Measurements from ENCODE around the gene DZIP1L. TPM values are rescaled to one million over a fixed set of nuclear protein-coding genes. Genes with fewer than 3 reads are reported as not detected.
"Not testable (repeated sequence)": the region's sequence is repeated elsewhere in the genome, so short reads cannot be mapped to it uniquely, and the experiment has no call there.

DZIP1L gene
- total and polyA plus RNA-seq, 2 experiments from 2014 or later = 10.6 to 19.5 TPM

DNA sequence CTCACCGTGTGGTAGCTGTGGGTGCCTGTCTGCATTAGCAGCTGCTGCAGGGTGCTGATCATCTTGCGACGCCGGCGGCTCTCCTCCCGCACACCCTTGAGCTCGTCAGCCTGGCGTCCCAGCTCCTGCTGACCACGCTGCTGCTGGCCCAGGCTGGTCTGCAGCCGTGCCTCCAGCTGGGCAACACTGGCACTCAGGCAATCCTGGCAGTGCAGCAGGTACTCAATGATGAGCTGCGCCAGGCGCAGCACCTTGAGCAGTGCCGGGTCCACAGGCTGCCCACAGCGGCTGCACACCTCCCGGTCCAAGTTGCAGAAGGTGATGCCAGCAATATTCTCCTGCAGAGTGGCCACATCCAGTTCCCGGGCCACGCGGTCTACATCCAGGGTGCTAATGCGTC is 11.9 kb downstream of the DZIP1L start (continued):
- TF ChIP-seq CREB1 (CRISPR knock-in tag; IDR thresholded peaks at IDR 0.05; ENCODE audit: low read depth) (no peak), ZNF114 (CRISPR knock-in tag; IDR thresholded peaks at IDR 0.05) (no peak), ZNF331 (CRISPR knock-in tag; IDR thresholded peaks at IDR 0.05; ENCODE audit: low read depth) (no peak), STAT1 (IDR thresholded peaks at IDR 0.05; ENCODE audit: unreplicated experiment) (no peak), POLR2AphosphoS5 (IDR thresholded peaks at IDR 0.05; ENCODE audit: low read depth) (no peak)
- TF ChIP-seq, protein P1, sequence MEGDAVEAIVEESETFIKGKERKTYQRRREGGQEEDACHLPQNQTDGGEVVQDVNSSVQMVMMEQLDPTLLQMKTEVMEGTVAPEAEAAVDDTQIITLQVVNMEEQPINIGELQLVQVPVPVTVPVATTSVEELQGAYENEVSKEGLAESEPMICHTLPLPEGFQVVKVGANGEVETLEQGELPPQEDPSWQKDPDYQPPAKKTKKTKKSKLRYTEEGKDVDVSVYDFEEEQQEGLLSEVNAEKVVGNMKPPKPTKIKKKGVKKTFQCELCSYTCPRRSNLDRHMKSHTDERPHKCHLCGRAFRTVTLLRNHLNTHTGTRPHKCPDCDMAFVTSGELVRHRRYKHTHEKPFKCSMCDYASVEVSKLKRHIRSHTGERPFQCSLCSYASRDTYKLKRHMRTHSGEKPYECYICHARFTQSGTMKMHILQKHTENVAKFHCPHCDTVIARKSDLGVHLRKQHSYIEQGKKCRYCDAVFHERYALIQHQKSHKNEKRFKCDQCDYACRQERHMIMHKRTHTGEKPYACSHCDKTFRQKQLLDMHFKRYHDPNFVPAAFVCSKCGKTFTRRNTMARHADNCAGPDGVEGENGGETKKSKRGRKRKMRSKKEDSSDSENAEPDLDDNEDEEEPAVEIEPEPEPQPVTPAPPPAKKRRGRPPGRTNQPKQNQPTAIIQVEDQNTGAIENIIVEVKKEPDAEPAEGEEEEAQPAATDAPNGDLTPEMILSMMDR (conservative IDR thresholded peaks at IDR 0.05; ENCODE audit: low read depth in 2 of 2) = no peak
- TF ChIP-seq, protein P2, sequence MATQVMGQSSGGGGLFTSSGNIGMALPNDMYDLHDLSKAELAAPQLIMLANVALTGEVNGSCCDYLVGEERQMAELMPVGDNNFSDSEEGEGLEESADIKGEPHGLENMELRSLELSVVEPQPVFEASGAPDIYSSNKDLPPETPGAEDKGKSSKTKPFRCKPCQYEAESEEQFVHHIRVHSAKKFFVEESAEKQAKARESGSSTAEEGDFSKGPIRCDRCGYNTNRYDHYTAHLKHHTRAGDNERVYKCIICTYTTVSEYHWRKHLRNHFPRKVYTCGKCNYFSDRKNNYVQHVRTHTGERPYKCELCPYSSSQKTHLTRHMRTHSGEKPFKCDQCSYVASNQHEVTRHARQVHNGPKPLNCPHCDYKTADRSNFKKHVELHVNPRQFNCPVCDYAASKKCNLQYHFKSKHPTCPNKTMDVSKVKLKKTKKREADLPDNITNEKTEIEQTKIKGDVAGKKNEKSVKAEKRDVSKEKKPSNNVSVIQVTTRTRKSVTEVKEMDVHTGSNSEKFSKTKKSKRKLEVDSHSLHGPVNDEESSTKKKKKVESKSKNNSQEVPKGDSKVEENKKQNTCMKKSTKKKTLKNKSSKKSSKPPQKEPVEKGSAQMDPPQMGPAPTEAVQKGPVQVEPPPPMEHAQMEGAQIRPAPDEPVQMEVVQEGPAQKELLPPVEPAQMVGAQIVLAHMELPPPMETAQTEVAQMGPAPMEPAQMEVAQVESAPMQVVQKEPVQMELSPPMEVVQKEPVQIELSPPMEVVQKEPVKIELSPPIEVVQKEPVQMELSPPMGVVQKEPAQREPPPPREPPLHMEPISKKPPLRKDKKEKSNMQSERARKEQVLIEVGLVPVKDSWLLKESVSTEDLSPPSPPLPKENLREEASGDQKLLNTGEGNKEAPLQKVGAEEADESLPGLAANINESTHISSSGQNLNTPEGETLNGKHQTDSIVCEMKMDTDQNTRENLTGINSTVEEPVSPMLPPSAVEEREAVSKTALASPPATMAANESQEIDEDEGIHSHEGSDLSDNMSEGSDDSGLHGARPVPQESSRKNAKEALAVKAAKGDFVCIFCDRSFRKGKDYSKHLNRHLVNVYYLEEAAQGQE (IDR thresholded peaks at IDR 0.05; ENCODE audit: unreplicated experiment) = no peak

DNA sequence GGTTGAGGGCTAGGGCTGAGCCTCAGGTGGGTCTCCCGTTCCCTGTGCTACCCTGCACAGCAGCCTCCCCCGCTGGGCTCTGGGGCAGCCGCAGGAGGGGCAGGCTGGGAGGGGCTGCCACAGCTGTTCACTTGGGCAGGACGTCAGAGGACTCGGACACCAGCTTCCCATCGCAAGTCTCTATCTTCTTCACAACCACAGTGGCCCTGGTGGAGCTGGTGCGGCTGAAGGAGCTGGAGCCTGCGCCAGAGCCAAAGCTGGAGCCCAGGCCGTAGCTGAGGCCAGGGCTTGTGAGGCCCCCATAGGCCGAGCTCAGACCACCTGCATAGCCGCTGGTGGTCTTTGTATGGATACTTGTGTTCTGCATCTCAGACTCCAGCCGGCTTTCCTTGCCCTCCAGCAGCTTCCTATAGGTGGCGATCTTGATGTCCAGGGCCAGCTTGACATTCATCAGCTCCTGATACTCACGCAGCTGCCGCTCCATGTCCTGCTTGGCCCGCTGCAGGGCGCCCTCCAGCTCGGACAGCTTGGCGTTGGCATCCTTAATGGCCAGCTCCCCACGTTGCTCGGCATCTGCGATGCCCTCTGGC is 14.0 kb downstream of the DZIP1L start:
- TF ChIP-seq, protein P1 (conservative IDR thresholded peaks at IDR 0.05; ENCODE audit: low read depth in 2 of 2) = peak; percentile 50 to 73
- not testable (repeated sequence) for H3F3A ChIP-seq (replicated peaks; ENCODE audit: low read depth); H3K9me3 Mint-ChIP-seq; H3K27ac Mint-ChIP-seq; H3K27me3 Mint-ChIP-seq (ENCODE audit: insufficient read depth, low read depth, poor library complexity); H4K20me1 ChIP-seq (replicated peaks; ENCODE audit: insufficient read depth); H3K27me3 ChIP-seq (ENCODE audit: insufficient read depth); H3K79me2 ChIP-seq (replicated peaks; ENCODE audit: insufficient read depth); H3K4me3 ChIP-seq; H3K4me1 ChIP-seq (ENCODE audit: insufficient read depth); H3K9me2 ChIP-seq (ENCODE audit: insufficient read depth); H3K36me3 ChIP-seq (ENCODE audit: insufficient read depth); H3K27ac ChIP-seq (ENCODE audit: low read depth); H2AFZ ChIP-seq; H3K4me3 Mint-ChIP-seq; H3K4me2 ChIP-seq
- DNase-seq (ENCODE audit: low spot score) (peak; percentile 67), ATAC-seq (peak; percentile 39; the same call in 2 of the 3 replicates)
- peaks cover 12% of the 10 kb centered on the region for H3K4me1 Mint-ChIP-seq
- peaks cover 13% of the 10 kb centered on the region; the same call in 2 of the 3 replicates for H3K36me3 Mint-ChIP-seq (ENCODE audit: low read depth)

All from GM23338 (cell line).